Gastroesophageal sphincter (tissue), 4 donors: ENCODE data around the gene ALOXE3. TPM values are rescaled to one million over a fixed set of nuclear protein-coding genes. Genes with fewer than 3 reads are reported as not detected.

Experiments used
- ATAC-seq: fragments of 150-250 bp; one replicate; pipeline ENCODE4 v1.9.1; 2016; ENCODE audit warnings: mild to moderate bottlenecking, moderate library complexity
- H3K27ac ChIP-seq, 4 donors: fragments of 200-600 bp; sonication (generic) in 3 of 4; 1 replicate in 3 of 4; 2 replicates in 1 of 4; pipeline ENCODE4 v1.5.1; 2016 to 2019
- H3K27me3 ChIP-seq: fragments of 200-600 bp; sonication (generic); one replicate; pipeline ENCODE4 v1.5.1; 2019
- H3K36me3 ChIP-seq, 2 donors: fragments of 200-600 bp; sonication (generic); one replicate each; pipeline ENCODE4 v1.5.1; 2019; ENCODE audit warnings: control low read depth in 1 of 2
- H3K4me1 ChIP-seq, 3 donors: fragments of 200-600 bp; sonication (generic); 1 replicate in 2 of 3; 2 replicates in 1 of 3; pipeline ENCODE4 v1.5.1; 2016 to 2019; ENCODE audit warnings: control low read depth in 2 of 3
- H3K4me3 ChIP-seq, 2 donors: fragments of 200-600 bp; sonication (generic); one replicate each; pipeline ENCODE4 v1.5.1; 2019; ENCODE audit warnings: mild to moderate bottlenecking in 1 of 2, moderate library complexity in 1 of 2
- H3K9me3 ChIP-seq, 3 donors: fragments of 200-600 bp; sonication (generic); one replicate each; pipeline ENCODE4 v1.5.1; 2017 to 2019; ENCODE audit warnings: control low read depth in 2 of 3
- CTCF ChIP-seq, 4 experiments: fragments of 200-600 bp in 2 of 4; fragments of 450-650 bp in 2 of 4; sonication (generic) in 1 of 4; IDR thresholded peaks; one replicate each; pipeline ENCODE4 v1.5.1; 2017 to 2019; ENCODE audit warnings: antibody characterized with exemption in 4 of 4, mild to moderate bottlenecking in 2 of 4, moderate library complexity in 2 of 4
- EP300 ChIP-seq: sonication (generic); formaldehyde crosslinking; IDR thresholded peaks from one replicate; pipeline ENCODE4 v1.6.1; 2017; ENCODE audit warnings: antibody characterized with exemption, mild to moderate bottlenecking
- POLR2A ChIP-seq, 2 donors: fragments of 450-650 bp; IDR thresholded peaks; one replicate each; pipeline ENCODE4 v1.6.1; 2017; ENCODE audit warnings: antibody characterized with exemption in 2 of 2, mild to moderate bottlenecking in 2 of 2, moderate library complexity in 1 of 2
- POLR2AphosphoS5 ChIP-seq: sonication (generic); formaldehyde crosslinking; IDR thresholded peaks from one replicate; pipeline ENCODE4 v1.6.1; 2017; ENCODE audit warnings: antibody characterized with exemption
- WGBS, 2 donors: methylation state at CpG; one replicate each; pipeline ENCODE4 v1.1.5; 2018; ENCODE audit warnings: low coverage in 1 of 2; 5-methylcytosine and 5-hydroxymethylcytosine counted together
- total RNA-seq, 4 donors: library from RNA; depleted of rRNA; stranded (reverse); fragments of >200 nt; gene quantifications; one replicate each; pipeline ENCODE4 v1.1.0, GENCODE V29; 2016

Gene ALOXE3
- total RNA-seq, 4 donors from 2014 or later = 0.37 TPM; not detected in 3

GRCh38 chr17:8151120-8151640, 32.9 kb upstream of the ALOXE3 start:
- peak overlapping the region; percentile 98 to 100 (median 99) for H3K27ac ChIP-seq
- peaks cover 0 to 63% (median 29%) of the 10 kb centered on the region in 3 donors for H3K4me1 ChIP-seq
- WGBS, 2 donors = 0% methylated on average over 5 of the region's 38 CpGs; no CpG with 5 or more reads in 1 of the 2 donors
- H3K9me3 ChIP-seq = no peaks in the 10 kb centered on the region
- H3K27me3 ChIP-seq = no peaks in the 10 kb centered on the region
- peak; percentile 37 for ATAC-seq
- H3K4me3 ChIP-seq = peak overlapping the region; percentile 77 to 79
- peaks cover 8 to 55% of the 10 kb centered on the region in 2 donors for H3K36me3 ChIP-seq
- TF ChIP-seq CTCF (IDR thresholded peaks at IDR 0.05) (peak in 2 of 4 experiments; percentile 33 to 51), POLR2AphosphoS5 (peak; percentile 85), POLR2A (IDR thresholded peaks at IDR 0.05) (peak in 1 of 2 donors; percentile 28), EP300 (peak; percentile 92)

DNA sequence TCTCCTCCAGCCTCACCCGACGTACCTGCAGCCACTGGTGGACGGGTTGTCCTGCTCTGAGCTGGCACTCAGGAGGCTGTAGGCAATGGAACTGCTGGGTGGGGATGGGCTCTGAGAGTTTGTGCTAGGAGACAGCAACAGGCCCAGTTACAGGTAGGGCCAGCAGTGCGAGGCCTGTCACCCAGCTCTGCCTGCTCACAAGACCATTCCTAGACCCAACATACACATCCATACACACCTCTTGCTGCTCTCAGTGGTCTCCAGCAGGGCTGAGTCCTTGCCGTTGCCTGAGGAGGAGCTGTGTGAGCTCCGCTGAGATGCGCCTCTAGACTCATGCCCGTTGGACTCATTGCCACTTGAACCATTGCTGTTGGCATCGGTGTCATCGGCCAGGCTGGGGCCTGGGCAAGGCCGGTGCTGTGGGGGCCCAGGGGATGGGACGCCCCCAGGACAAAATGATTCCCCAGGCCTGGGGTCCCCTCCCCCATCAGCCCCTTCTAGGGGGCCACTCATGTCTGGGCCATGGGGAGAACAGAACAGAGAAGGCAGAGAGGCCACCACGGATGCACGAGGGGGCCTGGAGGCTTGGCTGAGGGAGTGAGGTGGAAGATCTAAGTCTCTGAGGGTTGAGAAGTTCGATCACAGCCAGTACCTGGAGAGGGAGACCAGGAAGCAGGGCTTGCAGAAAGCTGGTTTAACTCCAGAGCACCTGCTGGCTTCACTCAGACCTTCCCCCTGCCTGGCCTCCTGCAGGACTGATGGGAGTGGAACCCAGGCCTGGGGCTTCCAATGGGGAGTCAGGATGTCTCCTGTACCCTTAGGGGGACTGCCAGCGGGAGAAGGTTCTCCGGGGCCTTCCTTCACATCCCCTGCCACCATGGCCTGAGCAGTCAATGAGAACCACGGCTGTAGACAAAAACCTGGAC, 32.1 kb upstream of the ALOXE3 start:
- no peak for ATAC-seq
- TF ChIP-seq EP300 = no peak
- TF ChIP-seq POLR2AphosphoS5 = peak; percentile 35
- TF ChIP-seq CTCF (IDR thresholded peaks at IDR 0.05) = no peak
- Histone ChIP-seq H3K4me3 (peak overlapping the region; percentile 77 to 79), H3K27me3 (no peaks in the 10 kb centered on the region), H3K36me3 (peaks cover 12 to 62% of the 10 kb centered on the region in 2 donors), H3K9me3 (no peaks in the 10 kb centered on the region), H3K4me1 (peaks cover 0 to 70% (median 29%) of the 10 kb centered on the region in 3 donors), H3K27ac (peak overlapping the region; percentile 98 to 100 (median 99))
- 0% methylated on average over 2 of the region's 18 CpGs; no CpG with 5 or more reads in 1 of the 2 donors for WGBS, 2 donors

- peaks cover 0 to 78% (median 29%) of the 10 kb centered on the region in 3 donors for H3K4me1 ChIP-seq
- H3K36me3 ChIP-seq = peaks cover 12 to 71% of the 10 kb centered on the region in 2 donors
- H3K27me3 ChIP-seq = no peaks in the 10 kb centered on the region
- H3K4me3 ChIP-seq = peak overlapping the region in 1 of 2 donors; percentile 79
- peak overlapping the region in 3 of 4 donors; percentile 99 to 100 (median 99) for H3K27ac ChIP-seq
- H3K9me3 ChIP-seq = no peaks in the 10 kb centered on the region
- TF ChIP-seq POLR2AphosphoS5 (peak; percentile 24), POLR2A (IDR thresholded peaks at IDR 0.05) (peak in 1 of 2 donors; percentile 19), CTCF (IDR thresholded peaks at IDR 0.05) (no peak)
- ATAC-seq = no peak
- WGBS, 2 donors = 73 to 100% methylated on average over 1 to 9 of the region's 29 CpGs
These were observed 31.3 kb upstream of the ALOXE3 start for GRCh38 chr17:8149419-8150193.

DNA sequence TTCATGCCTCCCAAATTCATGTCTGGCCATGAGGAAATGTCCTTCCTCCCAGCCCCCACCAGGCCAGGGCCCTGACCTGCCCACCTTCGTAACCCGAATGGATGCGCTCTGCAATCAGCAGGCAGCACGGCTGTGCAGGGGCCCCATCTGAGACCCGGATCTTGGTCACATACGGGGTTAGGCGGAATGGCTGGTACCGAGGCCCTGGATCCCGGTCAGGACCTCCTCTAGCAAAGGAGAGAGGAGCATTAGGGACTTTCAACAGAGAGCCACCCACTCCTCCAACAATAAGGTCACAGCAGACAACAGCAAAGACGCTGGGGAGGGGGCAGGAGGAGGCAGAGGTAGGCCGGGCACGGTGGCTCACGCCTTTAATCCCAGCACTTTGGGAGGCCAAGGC, 30.2 kb upstream of the ALOXE3 start:
- H3K27ac ChIP-seq = peak overlapping the region in 3 of 4 donors; percentile 99 to 100 (median 99)
- no peak overlapping the region for H3K4me3 ChIP-seq
- peaks cover 12 to 81% of the 10 kb centered on the region in 2 donors for H3K36me3 ChIP-seq
- no peak for ATAC-seq
- WGBS, 2 donors = 60% methylated on average over 1 of the region's 13 CpGs; no CpG with 5 or more reads in 1 of the 2 donors
- TF ChIP-seq POLR2AphosphoS5 (no peak), EP300 (no peak), POLR2A (IDR thresholded peaks at IDR 0.05) (no peak), CTCF (IDR thresholded peaks at IDR 0.05) (no peak)
- peaks cover 0 to 86% (median 29%) of the 10 kb centered on the region in 3 donors for H3K4me1 ChIP-seq
- no peaks in the 10 kb centered on the region for H3K27me3 ChIP-seq
- H3K9me3 ChIP-seq = no peaks in the 10 kb centered on the region
